Thyroid gland (tissue), 4 donors: ENCODE measurements around the gene DCAF6.

Experiments
- POLR2A ChIP-seq, 2 donors: fragments of 450-650 bp; IDR thresholded peaks; one replicate each; pipeline ENCODE4 v1.6.1; 2017; ENCODE audit warnings: antibody characterized with exemption in 2 of 2, mild to moderate bottlenecking in 2 of 2, moderate library complexity in 1 of 2
- TF ChIP-seq, protein P1 (sequence below), 6 experiments: fragments of 200-600 bp in 3 of 6; fragments of 450-650 bp in 3 of 6; sonication (generic) in 3 of 6; IDR thresholded peaks; one replicate each; pipeline ENCODE4 v1.5.1; 2016 to 2019; ENCODE audit warnings: antibody characterized with exemption in 6 of 6, mild to moderate bottlenecking in 2 of 6, inconsistent platforms in 1 of 6, moderate library complexity in 1 of 6

DNA sequence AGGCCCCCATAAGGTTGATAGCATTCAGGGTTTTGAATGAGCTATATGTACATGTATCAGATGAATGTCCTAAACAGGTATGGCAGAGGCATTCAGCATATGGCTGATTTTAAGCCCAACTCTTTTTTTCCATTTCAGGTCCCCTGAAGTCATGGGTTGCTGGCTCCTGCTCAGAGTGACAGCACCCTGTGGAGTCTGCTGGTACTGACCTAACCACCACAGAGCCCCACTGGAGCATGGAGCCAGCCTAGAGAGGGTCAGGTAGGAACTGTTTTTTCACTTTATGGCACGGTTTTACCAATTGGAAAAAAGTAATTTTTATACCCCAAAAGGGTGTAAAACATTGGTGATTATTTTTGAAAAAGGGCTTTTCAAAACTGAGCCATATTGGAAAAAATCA is 82.9 kb downstream of the DCAF6 start:
- no peak for TF ChIP-seq POLR2A (IDR thresholded peaks at IDR 0.05)
- TF ChIP-seq, protein P1, sequence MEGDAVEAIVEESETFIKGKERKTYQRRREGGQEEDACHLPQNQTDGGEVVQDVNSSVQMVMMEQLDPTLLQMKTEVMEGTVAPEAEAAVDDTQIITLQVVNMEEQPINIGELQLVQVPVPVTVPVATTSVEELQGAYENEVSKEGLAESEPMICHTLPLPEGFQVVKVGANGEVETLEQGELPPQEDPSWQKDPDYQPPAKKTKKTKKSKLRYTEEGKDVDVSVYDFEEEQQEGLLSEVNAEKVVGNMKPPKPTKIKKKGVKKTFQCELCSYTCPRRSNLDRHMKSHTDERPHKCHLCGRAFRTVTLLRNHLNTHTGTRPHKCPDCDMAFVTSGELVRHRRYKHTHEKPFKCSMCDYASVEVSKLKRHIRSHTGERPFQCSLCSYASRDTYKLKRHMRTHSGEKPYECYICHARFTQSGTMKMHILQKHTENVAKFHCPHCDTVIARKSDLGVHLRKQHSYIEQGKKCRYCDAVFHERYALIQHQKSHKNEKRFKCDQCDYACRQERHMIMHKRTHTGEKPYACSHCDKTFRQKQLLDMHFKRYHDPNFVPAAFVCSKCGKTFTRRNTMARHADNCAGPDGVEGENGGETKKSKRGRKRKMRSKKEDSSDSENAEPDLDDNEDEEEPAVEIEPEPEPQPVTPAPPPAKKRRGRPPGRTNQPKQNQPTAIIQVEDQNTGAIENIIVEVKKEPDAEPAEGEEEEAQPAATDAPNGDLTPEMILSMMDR (IDR thresholded peaks at IDR 0.05), result no peak
